Measurements from ENCODE around the gene PCNX1. TPM values are rescaled to one million over a fixed set of nuclear protein-coding genes. Genes with fewer than 3 reads are reported as not detected.

The PCNX1 gene
- total and polyA plus RNA-seq, 2 of the 4 experiments (the other 2 are of a cell fraction), result 15.0 to 43.7 TPM

GRCh38 chr14:70934084-70934483, 26.8 kb downstream of the PCNX1 start:
- H4K20me1 ChIP-seq (ENCODE audit: insufficient read depth, low read length), result peaks cover 50% of the 10 kb centered on the region

More at GRCh38 chr14:70934084-70934483, 26.8 kb downstream of the PCNX1 start:
- no TSS peak for BruUV-seq (replicated peaks)
- Histone ChIP-seq H2BK120ac (ENCODE audit: low read depth, low read length) (no peak overlapping the region), H3K23ac (ENCODE audit: low read depth, low read length) (no peak overlapping the region), H4K8ac (ENCODE audit: low read depth in 2 of 2, low read length in 2 of 2) (no peak overlapping the region), H3K56ac (ENCODE audit: extremely low read depth, insufficient read depth, low read length) (no peak overlapping the region), H2BK15ac (ENCODE audit: low read depth, low read length) (no peak overlapping the region), H3K4me1 (ENCODE audit: control insufficient read depth, insufficient read depth, low read length) (peaks cover 12% of the 10 kb centered on the region), H2AK9ac (replicated peaks; ENCODE audit: low read depth, low read length, poor library complexity) (no peak overlapping the region), H3K4ac (ENCODE audit: low read depth, low read length) (no peak overlapping the region), H3K9me1 (ENCODE audit: insufficient read depth, low read length) (peaks cover 5% of the 10 kb centered on the region), H2BK20ac (ENCODE audit: low read depth, low read length) (no peak overlapping the region), H3K27ac (ENCODE audit: insufficient read depth, low read length) (peak overlapping the region; percentile 50; the same call in 1 of the 2 replicates), H3K18ac (ENCODE audit: low read depth, low read length) (no peak overlapping the region), H3K36me3 (ENCODE audit: control insufficient read depth, insufficient read depth, low read length) (no peaks in the 10 kb centered on the region), H3K4me2 (ENCODE audit: low read depth, low read length) (peak overlapping the region; percentile 19; the same call in 1 of the 2 replicates), H2AK5ac (ENCODE audit: low read depth, low read length) (no peak overlapping the region), H3K9ac (ENCODE audit: low read depth, low read length) (no peak overlapping the region), H3K9me3 (ENCODE audit: control insufficient read depth, insufficient read depth, low read length) (no peaks in the 10 kb centered on the region), H2BK5ac (ENCODE audit: low read depth, low read length, poor library complexity, severe bottlenecking) (no peak overlapping the region), H3K4me3 (ENCODE audit: insufficient read depth, low read depth, low read length) (no peak overlapping the region), H3K79me1 (ENCODE audit: low read depth in 1 of 2, low read length in 2 of 2) (peaks cover 21 to 46% of the 10 kb centered on the region in 2 experiments; a peak in 3 of 4 replicates), H3K27me3 (ENCODE audit: control insufficient read depth, insufficient read depth, low read length) (no peaks in the 10 kb centered on the region), H3K14ac (replicated peaks; ENCODE audit: low read depth, low read length) (no peak overlapping the region), H4K91ac (ENCODE audit: insufficient read depth, low read depth, low read length) (no peak overlapping the region), H4K5ac (ENCODE audit: low read depth, low read length) (no peak overlapping the region), H2AFZ (replicated peaks; ENCODE audit: low read length, poor library complexity) (no peak overlapping the region)
- WGBS, 2 experiments (ENCODE audit: extremely low coverage in 2 of 2, insufficient read length in 1 of 2), result 60% methylated on average over 1 of the region's 5 CpGs; no CpG with 5 or more reads in 1 of the 2 experiments
- in situ Hi-C loops (cut with MboI; ENCODE audit: low sequenced_read_pairs) (no loop called here), dilution Hi-C loops (cut with HindIII; ENCODE audit: low sequenced_read_pairs, unreplicated experiment) (no loop called here), intact Hi-C loops (cut with micrococcal nuclease) (no loop called here)
- TF ChIP-seq CEBPB (IDR thresholded peaks at IDR 0.05; ENCODE audit: low read depth, low read length) (peak; percentile 95), MXI1 (IDR thresholded peaks at IDR 0.05; ENCODE audit: borderline replicate concordance, low read depth, low read length) (no peak), RCOR1 (IDR thresholded peaks at IDR 0.05; ENCODE audit: insufficient replicate concordance, low read length) (no peak)
- ATAC-seq (ENCODE audit: low read depth) (no peak), DNase-seq (peak; percentile 20)
- ChIA-PET POLR2A (ENCODE audit: unreplicated experiment) (no interaction called here), CTCF (interaction anchor here (0.6 to 0.8 kb wide), 2 partner anchors 52 to 111 kb away, joined by 3 read pairs; no protein-coding TSS in a partner anchor)
